Right kidney (tissue), 1 donor: ENCODE results near the gene TMPRSS11A.

Experiments
- DNase-seq: peaks from one replicate; pipeline ENCODE4 v3.0.0-alpha.2; 2016

The TMPRSS11A gene

DNA sequence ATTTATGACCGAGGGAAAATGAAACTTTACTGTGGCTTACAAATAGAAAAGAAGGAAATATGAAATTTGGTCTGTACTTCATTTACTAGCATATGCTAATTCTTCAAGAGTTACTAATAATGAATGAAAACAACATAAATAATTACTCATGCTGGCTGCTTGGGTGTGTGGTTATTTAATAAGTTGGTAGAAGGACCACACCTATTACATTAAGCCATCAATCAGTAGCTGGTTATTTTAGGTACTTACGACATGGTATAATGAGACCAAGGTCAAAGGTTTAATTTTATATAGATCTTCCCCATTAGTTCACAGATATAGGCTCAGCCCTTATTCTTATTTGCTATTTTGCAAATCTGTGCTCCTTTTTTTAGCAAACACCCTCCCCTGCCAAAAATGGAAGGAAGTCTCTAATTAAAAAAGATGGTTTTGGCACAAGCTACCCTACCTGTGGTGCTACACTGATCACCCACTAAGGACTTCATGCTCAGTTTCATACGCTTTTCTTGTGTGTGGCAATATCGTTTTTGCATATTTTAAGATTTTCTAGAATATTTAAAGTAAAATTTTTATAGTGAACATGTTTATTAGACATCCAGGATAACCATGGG lies 93.6 kb downstream of the TMPRSS11A start:
- no peak for DNase-seq

DNA sequence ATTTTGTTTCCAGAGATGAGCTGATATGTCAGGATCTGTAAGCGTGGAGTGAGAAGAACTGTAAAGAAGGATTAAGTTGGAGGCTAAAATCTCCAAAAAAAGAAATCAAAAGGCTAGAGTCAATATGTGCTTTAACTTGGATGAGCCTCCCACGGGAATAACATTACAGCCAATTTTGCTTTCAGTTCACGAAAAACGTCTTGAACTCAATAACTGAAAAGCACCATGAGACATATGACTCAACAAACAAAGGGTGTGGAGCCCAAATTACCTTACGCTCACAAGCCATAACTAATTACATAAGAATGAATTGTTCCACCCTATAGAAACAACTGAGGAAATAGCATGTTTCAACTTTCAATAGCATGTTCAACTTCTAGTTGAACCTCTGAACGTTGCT lies 101.8 kb downstream of the TMPRSS11A start:
- no peak for DNase-seq
